ENCODE data around the gene ACOX2. TPM values are rescaled to one million over a fixed set of nuclear protein-coding genes. Genes with fewer than 3 reads are reported as not detected.

ACOX2 gene
- total RNA-seq, 1 experiment from 2014 or later: 0.85 TPM

DNA sequence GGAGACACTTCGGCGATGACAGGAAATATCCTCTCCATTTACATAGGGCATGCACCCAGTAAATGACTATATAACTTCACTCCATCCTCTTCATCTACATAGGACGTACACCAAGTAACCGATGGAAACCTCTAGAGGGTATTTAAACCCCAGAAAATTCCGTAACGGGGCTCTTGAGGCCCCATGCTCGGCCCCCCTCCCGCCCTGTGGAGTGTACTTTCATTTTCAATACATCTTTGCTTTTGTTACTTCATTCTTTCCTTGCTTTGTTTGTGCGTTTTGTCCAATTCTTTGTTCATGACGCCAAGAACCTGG, 47.7 kb upstream of the ACOX2 start:
- no peak overlapping the region for H2BK120ac ChIP-seq (ENCODE audit: low read depth, low read length, poor library complexity, severe bottlenecking)
- Mint-ChIP-seq H3K27ac (no peak overlapping the region), H3K9me3 (peaks cover 0 to 4% of the 10 kb centered on the region in 2 experiments; a peak in 1 of 5 replicates), H3K4me3 (peak overlapping the region; percentile 61 to 74), H3K36me3 (ENCODE audit: insufficient read depth in 1 of 3, low read depth in 3 of 3) (no peaks in the 10 kb centered on the region), H3K27me3 (ENCODE audit: low read depth) (peaks cover 75% of the 10 kb centered on the region), H3K4me1 (peaks cover 37 to 53% of the 10 kb centered on the region in 2 experiments)
- H3K23me2 ChIP-seq (ENCODE audit: insufficient read length, low read depth, low read length, poor library complexity, severe bottlenecking): no peaks in the 10 kb centered on the region
- no peak overlapping the region for H2AK5ac ChIP-seq (ENCODE audit: insufficient read length, low read length)
- no peak overlapping the region for H3K23ac ChIP-seq (ENCODE audit: insufficient read length, low read depth, low read length)
- H3K14ac ChIP-seq (ENCODE audit: insufficient read depth, low read length): no peak overlapping the region
- H3K56ac ChIP-seq (ENCODE audit: insufficient read length, low read depth, low read length): no peak overlapping the region
- H2BK15ac ChIP-seq (ENCODE audit: low read depth, low read length): no peak overlapping the region
- H3K4me2 ChIP-seq (ENCODE audit: insufficient read depth, insufficient read length, low read length): peak overlapping the region; percentile 36
- H3T11ph ChIP-seq (ENCODE audit: low read length): no peak overlapping the region
- H3K79me2 ChIP-seq (ENCODE audit: insufficient read depth, low read length): no peaks in the 10 kb centered on the region
- H4K5ac ChIP-seq (ENCODE audit: insufficient read length, low read depth, low read length): no peak overlapping the region
- H3K79me1 ChIP-seq (ENCODE audit: insufficient read depth, low read depth, low read length, poor library complexity, severe bottlenecking): no peaks in the 10 kb centered on the region
- H2AFZ ChIP-seq (ENCODE audit: low read length): no peak overlapping the region
- H2BK20ac ChIP-seq (ENCODE audit: low read depth, low read length, poor library complexity, severe bottlenecking): no peak overlapping the region
- no peaks in the 10 kb centered on the region; the same call in 1 of the 2 replicates for H3K4me1 ChIP-seq (ENCODE audit: insufficient read depth, low read length)
- H4K20me1 ChIP-seq (ENCODE audit: control insufficient read depth, insufficient read depth, insufficient read length): no peaks in the 10 kb centered on the region
- WGBS (ENCODE audit: extremely low coverage, insufficient read length, low lambda C conversion rate): no CpG with 5 or more reads among the region's 10 CpGs
- no peak overlapping the region for H3K18ac ChIP-seq (ENCODE audit: insufficient read length, low read depth, low read length)
- TF ChIP-seq, protein P1, sequence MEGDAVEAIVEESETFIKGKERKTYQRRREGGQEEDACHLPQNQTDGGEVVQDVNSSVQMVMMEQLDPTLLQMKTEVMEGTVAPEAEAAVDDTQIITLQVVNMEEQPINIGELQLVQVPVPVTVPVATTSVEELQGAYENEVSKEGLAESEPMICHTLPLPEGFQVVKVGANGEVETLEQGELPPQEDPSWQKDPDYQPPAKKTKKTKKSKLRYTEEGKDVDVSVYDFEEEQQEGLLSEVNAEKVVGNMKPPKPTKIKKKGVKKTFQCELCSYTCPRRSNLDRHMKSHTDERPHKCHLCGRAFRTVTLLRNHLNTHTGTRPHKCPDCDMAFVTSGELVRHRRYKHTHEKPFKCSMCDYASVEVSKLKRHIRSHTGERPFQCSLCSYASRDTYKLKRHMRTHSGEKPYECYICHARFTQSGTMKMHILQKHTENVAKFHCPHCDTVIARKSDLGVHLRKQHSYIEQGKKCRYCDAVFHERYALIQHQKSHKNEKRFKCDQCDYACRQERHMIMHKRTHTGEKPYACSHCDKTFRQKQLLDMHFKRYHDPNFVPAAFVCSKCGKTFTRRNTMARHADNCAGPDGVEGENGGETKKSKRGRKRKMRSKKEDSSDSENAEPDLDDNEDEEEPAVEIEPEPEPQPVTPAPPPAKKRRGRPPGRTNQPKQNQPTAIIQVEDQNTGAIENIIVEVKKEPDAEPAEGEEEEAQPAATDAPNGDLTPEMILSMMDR (conservative IDR thresholded peaks at IDR 0.05): no peak
- no peak overlapping the region for H2BK12ac ChIP-seq (ENCODE audit: insufficient read length, low read depth, low read length)
- H3K9me3 ChIP-seq (ENCODE audit: control insufficient read depth, low read depth, low read length): no peaks in the 10 kb centered on the region
- H4K8ac ChIP-seq (replicated peaks; ENCODE audit: insufficient read length, low read depth, low read length): no peak overlapping the region
- no peak for DNase-seq
- no peak overlapping the region for H3K4ac ChIP-seq (ENCODE audit: low read depth, low read length)
- H3K27ac ChIP-seq (ENCODE audit: insufficient read length, low read depth, low read length): no peak overlapping the region
- no peak overlapping the region for H3K9ac ChIP-seq (ENCODE audit: extremely low read depth, insufficient read length, low read length)
- H2BK5ac ChIP-seq (ENCODE audit: insufficient read length, low read length): no peak overlapping the region
- no peak overlapping the region for H4K91ac ChIP-seq (ENCODE audit: insufficient read length, low read depth, low read length)
- peaks cover 16% of the 10 kb centered on the region; the same call in 1 of the 2 replicates for H3K27me3 ChIP-seq (ENCODE audit: insufficient read depth, low read length)
